Activated T-helper 9 cell treated with anti-CD3 and anti-CD28 coated beads, Interleukin-2, amount 50 U/mL, for 16 hours (primary cell): Measurements from ENCODE around the gene MAMLD1.

Experiments used
- DNase-seq: peaks from one replicate; pipeline ENCODE4 v3.0.0-alpha.2; 2020; ENCODE audit warnings: low read depth

The MAMLD1 gene

GRCh38 chrX:150531467-150531866, 168.3 kb downstream of the MAMLD1 start:
- DNase-seq, result no peak

GRCh38 chrX:150533863-150534262, 170.7 kb downstream of the MAMLD1 start:
- DNase-seq, result no peak

DNA sequence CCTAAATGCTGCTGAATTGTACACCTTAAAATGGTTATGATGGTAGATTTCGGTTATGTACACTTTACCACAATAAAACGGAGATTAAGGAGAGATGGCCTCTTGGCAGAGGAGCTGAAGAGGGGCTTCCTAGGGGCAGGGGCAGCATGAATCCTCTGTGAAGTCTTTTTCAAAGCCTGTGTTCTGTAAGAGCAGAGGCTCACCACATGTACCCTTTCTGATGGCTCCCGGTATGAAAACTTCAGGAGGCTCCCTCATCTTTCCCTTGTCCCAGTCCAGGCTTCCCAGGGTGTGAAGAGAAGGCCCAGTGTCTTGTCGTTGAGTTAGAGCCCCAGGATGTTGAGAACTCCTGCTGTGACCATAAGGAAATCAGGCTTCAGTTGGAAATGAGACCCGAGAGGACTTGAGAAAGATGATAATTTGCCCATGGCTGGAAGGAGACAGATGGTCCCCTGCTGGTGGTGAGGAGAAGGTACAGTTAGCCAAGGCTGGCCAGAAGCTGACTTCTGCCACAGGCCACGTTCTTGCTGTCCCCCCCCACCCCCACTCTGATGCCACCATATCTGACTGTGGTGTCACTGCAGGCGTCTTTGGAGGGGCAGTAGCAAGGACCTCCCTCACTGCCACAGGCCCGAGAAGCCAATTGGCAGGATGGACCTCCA, 173.5 kb downstream of the MAMLD1 start:
- DNase-seq, result no peak

GRCh38 chrX:150537851-150538250, 174.7 kb downstream of the MAMLD1 start:
- no peak for DNase-seq

DNA sequence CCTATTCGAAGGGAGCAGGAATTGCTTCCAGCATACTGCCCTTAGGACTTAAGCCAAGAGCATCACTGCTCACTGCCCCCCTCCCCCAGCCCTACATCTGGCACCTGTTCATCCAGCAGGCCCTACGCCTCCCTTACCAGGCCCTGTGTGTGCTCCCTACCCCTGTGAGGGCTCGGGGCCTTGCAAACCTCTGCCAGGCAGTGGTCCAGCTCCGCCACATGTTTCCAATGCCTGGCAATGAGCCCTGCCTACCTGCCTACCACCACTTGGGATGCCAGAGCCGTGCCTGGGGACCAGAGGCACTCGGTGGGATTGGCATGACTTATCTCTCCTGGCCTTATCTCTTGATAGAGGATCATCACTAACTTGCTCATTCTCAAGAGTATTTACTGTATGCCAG, 177.8 kb downstream of the MAMLD1 start:
- DNase-seq, result no peak

GRCh38 chrX:150542846-150543229, 179.7 kb downstream of the MAMLD1 start:
- DNase-seq, result no peak

DNA sequence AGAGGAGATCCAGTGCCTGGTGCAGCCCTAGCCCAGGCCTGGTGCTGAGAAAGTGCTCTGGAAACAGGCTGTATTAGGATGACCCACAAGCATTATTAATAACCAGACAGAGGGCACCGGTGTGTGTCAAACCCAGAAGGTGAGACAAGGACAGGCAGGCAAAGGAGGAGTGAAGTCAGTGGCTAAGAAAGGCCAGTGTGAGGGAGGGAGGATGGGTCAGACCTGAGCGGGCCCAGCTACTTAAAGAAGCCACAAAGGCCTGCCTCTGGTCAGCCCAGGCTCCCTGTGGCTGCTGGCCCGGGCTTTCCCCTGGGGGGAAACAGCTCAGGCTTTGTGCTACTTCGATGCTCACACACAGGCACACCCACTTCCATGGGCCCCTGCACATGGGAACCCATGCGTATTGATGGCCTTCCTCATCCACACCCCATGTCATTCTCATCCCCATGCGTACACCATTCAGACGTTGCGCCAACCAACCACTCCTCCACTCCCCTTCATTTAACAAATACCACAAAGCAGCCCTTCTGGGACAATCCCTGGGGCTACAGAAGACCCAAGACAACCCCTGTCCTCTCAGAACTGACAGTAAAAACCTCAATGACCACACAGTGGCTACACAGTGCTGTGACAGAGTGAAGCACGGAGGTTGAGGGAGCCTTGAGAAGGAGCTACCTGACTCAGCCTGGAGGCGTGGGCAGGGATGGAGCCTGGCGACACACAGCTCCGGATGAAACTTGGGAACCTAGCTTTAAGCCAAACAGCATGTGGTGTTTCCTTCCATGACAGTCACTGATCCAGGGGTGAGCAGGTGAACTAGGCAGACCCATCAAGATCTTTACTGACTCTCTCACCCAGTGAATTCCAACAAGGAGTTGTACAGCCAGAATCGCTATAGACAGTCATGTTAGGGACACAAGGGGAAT, 180.4 kb downstream of the MAMLD1 start:
- DNase-seq, result no peak

GRCh38 chrX:150544222-150544787, 181.2 kb downstream of the MAMLD1 start:
- DNase-seq, result no peak

DNA sequence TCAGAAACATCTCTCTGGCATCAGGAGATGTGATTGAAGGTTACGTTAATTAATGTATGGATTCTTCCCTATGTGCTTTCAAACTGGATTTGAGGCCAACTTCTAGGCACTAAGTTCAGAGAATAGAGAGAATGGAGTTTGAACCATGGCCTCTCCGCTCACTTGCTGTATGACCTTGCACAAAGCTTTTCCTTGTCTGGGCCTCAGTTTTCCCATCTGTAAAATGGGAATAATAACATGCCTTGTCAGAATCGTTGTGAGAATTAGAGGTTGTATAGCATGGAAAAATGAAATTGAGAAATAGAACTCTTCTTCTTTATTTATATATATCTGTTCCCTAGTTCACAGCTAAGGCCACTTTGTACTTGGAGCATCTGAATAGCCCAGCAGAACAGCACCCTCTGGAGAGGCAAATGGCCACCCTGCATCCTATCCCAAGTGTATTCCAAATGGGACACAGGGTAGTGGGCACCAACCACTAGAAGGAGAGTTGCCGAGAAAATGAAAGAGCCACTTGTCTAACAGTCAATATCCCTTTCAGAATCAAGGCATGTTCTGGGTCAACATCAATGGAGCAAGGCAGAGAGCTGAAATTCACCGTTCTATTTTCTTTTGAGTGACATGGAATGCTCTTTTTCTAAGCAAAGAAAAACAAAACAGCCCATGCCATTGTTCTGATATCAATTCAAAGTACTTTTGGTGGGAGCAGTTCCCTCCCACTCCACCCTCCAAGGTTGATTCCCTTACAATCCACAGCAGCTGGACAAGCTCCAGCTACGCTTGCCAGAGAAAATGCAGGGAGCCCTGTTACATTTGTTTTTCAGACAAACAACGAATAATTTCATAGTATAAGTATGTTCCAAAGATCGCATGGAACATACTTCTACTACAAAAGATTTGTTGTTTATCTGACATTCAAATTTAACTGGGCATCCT, 182.0 kb downstream of the MAMLD1 start:
- DNase-seq, result no peak

GRCh38 chrX:150546711-150547153, 183.6 kb downstream of the MAMLD1 start:
- no peak for DNase-seq

GRCh38 chrX:150547375-150548115, 184.4 kb downstream of the MAMLD1 start:
- DNase-seq, result no peak

- no peak for DNase-seq
Observed at GRCh38 chrX:150548251-150548650, 185.1 kb downstream of the MAMLD1 start.

DNA sequence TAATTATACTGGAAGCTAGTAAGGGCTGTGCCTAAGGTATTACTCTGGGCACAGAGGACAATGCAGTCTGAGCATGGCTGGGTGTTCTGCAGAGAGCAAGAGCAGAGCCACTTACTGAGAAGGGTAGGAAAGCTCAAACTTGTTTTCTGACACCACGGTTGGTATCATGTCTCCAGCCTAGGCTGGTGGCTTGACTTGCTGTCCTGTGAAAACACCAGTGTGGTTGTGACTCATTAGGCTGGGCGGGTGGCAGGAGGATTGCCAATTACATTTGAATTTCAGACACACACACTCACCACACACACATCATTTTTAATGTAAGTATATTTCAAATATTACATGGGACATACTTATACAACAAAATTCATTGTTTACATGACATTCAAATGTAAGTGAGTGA, 185.6 kb downstream of the MAMLD1 start:
- no peak for DNase-seq

- no peak for DNase-seq
Observed at GRCh38 chrX:150551963-150552362, 188.8 kb downstream of the MAMLD1 start.

DNA sequence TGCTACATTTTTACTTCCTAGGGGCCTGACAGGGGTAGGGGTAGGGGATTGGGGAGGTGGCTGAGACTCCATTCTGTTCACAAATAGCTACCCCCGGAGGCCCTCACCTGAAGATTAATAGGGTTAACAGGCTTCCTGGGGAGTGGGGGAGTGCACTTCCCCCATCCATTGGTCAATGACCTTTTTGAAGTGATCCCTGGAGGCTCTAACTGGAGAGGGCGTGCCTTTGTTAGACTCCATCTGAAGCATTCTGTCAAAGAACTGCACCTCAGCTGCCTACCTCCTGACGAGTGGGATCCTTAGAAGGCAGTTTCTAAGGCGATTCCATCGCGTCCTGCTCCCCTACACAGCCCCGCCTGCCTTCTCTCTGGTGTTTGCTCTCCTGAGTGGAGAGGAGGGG, 195.3 kb downstream of the MAMLD1 start:
- no peak for DNase-seq
